ENCODE measurements around the gene RNU1-3.
"Not testable (repeated sequence)": the region's sequence is repeated elsewhere in the genome, so short reads cannot be mapped to it uniquely, and the experiment has no call there.

DNA sequence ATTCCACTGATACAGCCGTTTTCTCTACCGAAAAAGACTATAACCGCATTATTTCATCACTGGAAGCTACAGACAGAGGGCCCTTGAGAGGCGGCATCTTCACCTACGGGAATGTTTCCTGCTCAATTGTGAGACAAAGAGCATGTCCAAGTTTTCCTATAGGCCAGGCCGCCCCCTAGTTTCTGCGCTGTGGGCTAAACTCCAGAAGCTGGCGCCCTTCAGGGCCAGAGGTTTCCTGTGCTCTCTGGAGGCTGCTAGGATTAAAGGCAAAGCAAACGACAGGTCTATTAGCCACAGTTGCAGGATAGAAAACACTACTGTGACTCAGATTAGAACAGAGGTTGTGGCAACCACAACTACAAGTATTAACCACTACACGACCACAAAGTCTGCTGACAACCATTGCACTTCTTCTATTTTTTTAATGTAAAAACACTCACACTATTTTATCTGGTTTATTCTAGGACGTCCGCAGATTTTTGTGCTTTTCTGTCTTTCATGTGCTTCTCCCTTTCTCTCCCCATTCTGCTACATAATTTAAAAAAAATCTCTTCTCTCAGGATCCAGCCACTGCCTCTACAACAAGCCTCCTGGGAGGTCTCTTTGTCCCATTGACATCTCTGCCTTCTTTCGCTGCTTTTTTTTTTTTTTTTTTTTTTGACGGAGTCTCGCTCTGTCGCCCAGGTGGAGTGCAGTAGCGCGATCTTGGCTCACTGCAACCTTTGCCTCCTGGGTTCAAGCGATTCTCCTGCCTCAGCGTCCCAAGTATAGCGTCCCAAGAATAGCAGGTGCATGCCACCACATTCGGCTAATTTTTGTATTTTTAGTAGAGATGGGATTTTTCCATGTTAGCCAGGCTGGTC lies 10.1 kb upstream of the RNU1-3 start:
- TF ChIP-seq, protein P1, sequence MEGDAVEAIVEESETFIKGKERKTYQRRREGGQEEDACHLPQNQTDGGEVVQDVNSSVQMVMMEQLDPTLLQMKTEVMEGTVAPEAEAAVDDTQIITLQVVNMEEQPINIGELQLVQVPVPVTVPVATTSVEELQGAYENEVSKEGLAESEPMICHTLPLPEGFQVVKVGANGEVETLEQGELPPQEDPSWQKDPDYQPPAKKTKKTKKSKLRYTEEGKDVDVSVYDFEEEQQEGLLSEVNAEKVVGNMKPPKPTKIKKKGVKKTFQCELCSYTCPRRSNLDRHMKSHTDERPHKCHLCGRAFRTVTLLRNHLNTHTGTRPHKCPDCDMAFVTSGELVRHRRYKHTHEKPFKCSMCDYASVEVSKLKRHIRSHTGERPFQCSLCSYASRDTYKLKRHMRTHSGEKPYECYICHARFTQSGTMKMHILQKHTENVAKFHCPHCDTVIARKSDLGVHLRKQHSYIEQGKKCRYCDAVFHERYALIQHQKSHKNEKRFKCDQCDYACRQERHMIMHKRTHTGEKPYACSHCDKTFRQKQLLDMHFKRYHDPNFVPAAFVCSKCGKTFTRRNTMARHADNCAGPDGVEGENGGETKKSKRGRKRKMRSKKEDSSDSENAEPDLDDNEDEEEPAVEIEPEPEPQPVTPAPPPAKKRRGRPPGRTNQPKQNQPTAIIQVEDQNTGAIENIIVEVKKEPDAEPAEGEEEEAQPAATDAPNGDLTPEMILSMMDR (IDR thresholded peaks at IDR 0.05) = not testable (repeated sequence)
- not testable (repeated sequence) for TF ChIP-seq POLR2A (IDR thresholded peaks at IDR 0.05)

All from suprapubic skin (tissue), 3 donors.